Stimulated activated CD8-positive, alpha-beta memory T cell treated with anti-CD3 and anti-CD28 coated beads, Interleukin-4, amount 100 ng/mL, for 4 hours (primary cell): ENCODE results near the gene ZNF195.
A peak's percentile ranks its signal among the peaks of the same experiment; 100 is the strongest.
"Not testable (repeated sequence)": the region's sequence is repeated elsewhere in the genome, so short reads cannot be mapped to it uniquely, and the experiment has no call there.

Experiments used
- DNase-seq, 2 donors: peaks; one replicate each; pipeline ENCODE4 v3.0.0-alpha.2; 2020; ENCODE audit warnings: low read depth in 2 of 2, low spot score in 1 of 2

ZNF195 gene

GRCh38 chr11:3378426-3379423 is at the start of gene ZNF195:
Gene ZNF195, minus strand, starts transcription at chr11:3379146. Its CDS starts 106 bp downstream, at chr11:3379040.
- DNase-seq, result peak; percentile 96 to 97

- not testable (repeated sequence) for DNase-seq
These were observed 49.1 kb upstream of the ZNF195 start for GRCh38 chr11:3428076-3428475.

GRCh38 chr11:3426541-3426940 is 47.6 kb upstream of the ZNF195 start:
- DNase-seq, result not testable (repeated sequence)

GRCh38 chr11:3423928-3424327 is 45.0 kb upstream of the ZNF195 start:
- DNase-seq, result not testable (repeated sequence)

GRCh38 chr11:3423138-3423731 is 44.3 kb upstream of the ZNF195 start:
- not testable (repeated sequence) for DNase-seq

- peak; percentile 93 to 97 for DNase-seq
These were observed 43.6 kb upstream of the ZNF195 start for GRCh38 chr11:3422380-3423137.

- DNase-seq, result not testable (repeated sequence)
These were observed 42.8 kb upstream of the ZNF195 start for GRCh38 chr11:3421608-3422379.

GRCh38 chr11:3420281-3421042 is 41.5 kb upstream of the ZNF195 start:
- not testable (repeated sequence) for DNase-seq

GRCh38 chr11:3419496-3419895 is 40.5 kb upstream of the ZNF195 start:
- DNase-seq, result not testable (repeated sequence)

- peak in 1 of 2 donors; percentile 27 for DNase-seq
These were observed 38.1 kb upstream of the ZNF195 start for GRCh38 chr11:3417047-3417446.

GRCh38 chr11:3415301-3415700 is 36.4 kb upstream of the ZNF195 start:
- not testable (repeated sequence) for DNase-seq

GRCh38 chr11:3413666-3414065 is 34.7 kb upstream of the ZNF195 start:
- not testable (repeated sequence) for DNase-seq

- no peak for DNase-seq
These were observed 33.9 kb upstream of the ZNF195 start for GRCh38 chr11:3412837-3413236.

- peak in 1 of 2 donors; percentile 54 for DNase-seq
These were observed 29.8 kb upstream of the ZNF195 start for GRCh38 chr11:3408722-3409121.

- not testable (repeated sequence) for DNase-seq
These were observed 29.2 kb upstream of the ZNF195 start for GRCh38 chr11:3408058-3408605.

GRCh38 chr11:3406937-3407336 is 28.0 kb upstream of the ZNF195 start:
- DNase-seq, result not testable (repeated sequence)

GRCh38 chr11:3406223-3406875 is 27.4 kb upstream of the ZNF195 start:
- not testable (repeated sequence) for DNase-seq

GRCh38 chr11:3404076-3404925 is 25.4 kb upstream of the ZNF195 start:
- not testable (repeated sequence) for DNase-seq
